CD4-positive, CD25-positive, alpha-beta regulatory T cell (primary cell): Measurements from ENCODE around the gene ZCWPW1. TPM values are rescaled to one million over a fixed set of nuclear protein-coding genes. Genes with fewer than 3 reads are reported as not detected.

Experiments
- ATAC-seq, 2 donors: fragments of 150-1000 bp; cut with Tn5 transposase; one replicate each; pipeline ENCODE4 v1.10.0; 2021; ENCODE audit warnings: low read depth in 2 of 2, moderate number of reproducible peaks in 2 of 2, moderate library complexity in 1 of 2
- DNase-seq, 3 donors: peaks; one replicate each; pipeline versions ENCODE4 v3.0.0 to v3.0.0-alpha.2; 2012 to 2022; ENCODE audit warnings: mixed read lengths in 1 of 3
- H3K27ac ChIP-seq: one replicate; pipeline ENCODE4 v1.7.0; 2013; ENCODE audit warnings: mild to moderate bottlenecking, low read length; ENCODE audit not compliant: insufficient read depth, poor library complexity, severe bottlenecking
- H3K27me3 ChIP-seq: one replicate; pipeline ENCODE4 v1.7.0; 2013; ENCODE audit warnings: low read length; ENCODE audit not compliant: control insufficient read depth, insufficient read depth
- H3K36me3 ChIP-seq: one replicate; pipeline ENCODE4 v1.7.0; 2013; ENCODE audit warnings: mild to moderate bottlenecking, low read length, moderate library complexity; ENCODE audit not compliant: control insufficient read depth, insufficient read depth
- H3K4me1 ChIP-seq: 2 replicates; pipeline ENCODE4 v1.7.0; 2013; ENCODE audit warnings: mild to moderate bottlenecking, low read length; ENCODE audit not compliant: insufficient read depth, control insufficient read depth, poor library complexity, severe bottlenecking
- H3K4me3 ChIP-seq: one replicate; pipeline ENCODE4 v1.7.0; 2013; ENCODE audit warnings: low read depth, mild to moderate bottlenecking, low read length, moderate library complexity
- H3K9me3 ChIP-seq, 2 experiments: 1 replicate in 1 of 2; 2 replicates in 1 of 2; pipeline ENCODE4 v1.7.0; 2013; ENCODE audit warnings: low read length in 2 of 2, mild to moderate bottlenecking in 1 of 2, moderate library complexity in 1 of 2; ENCODE audit not compliant: control insufficient read depth in 2 of 2
- H3K27ac Mint-ChIP-seq, 3 donors: one replicate each; pipeline ENCODE4 v1.8.0; 2020 to 2022; ENCODE audit warnings: mild to moderate bottlenecking in 3 of 3, mixed read lengths in 3 of 3, moderate library complexity in 2 of 3
- H3K27me3 Mint-ChIP-seq: one replicate; pipeline ENCODE4 v1.8.0; 2022; ENCODE audit warnings: mild to moderate bottlenecking, mixed read lengths
- H3K36me3 Mint-ChIP-seq: one replicate; pipeline ENCODE4 v1.8.0; 2020; ENCODE audit warnings: mixed read lengths
- H3K4me1 Mint-ChIP-seq, 4 donors: one replicate each; pipeline ENCODE4 v1.8.0; 2020 to 2022; ENCODE audit warnings: mixed read lengths in 4 of 4, mild to moderate bottlenecking in 1 of 4
- H3K4me3 Mint-ChIP-seq, 4 donors: one replicate each; pipeline ENCODE4 v1.8.0; 2020 to 2022; ENCODE audit warnings: mild to moderate bottlenecking in 4 of 4, mixed read lengths in 4 of 4, moderate library complexity in 3 of 4
- H3K9me3 Mint-ChIP-seq, 7 donors: one replicate each; pipeline ENCODE4 v1.8.0; 2020 to 2022; ENCODE audit warnings: mixed read lengths in 7 of 7, mild to moderate bottlenecking in 3 of 7, moderate library complexity in 2 of 7
- polyA plus RNA-seq, 4 donors: library from polyadenylated mRNA; unstranded; fragments of 300-500 nt; fragmentation: Illumina TruSeq; gene quantifications; one replicate each; pipeline ENCODE4 v1.2.3, GENCODE V29; 2021
- total RNA-seq: library from RNA; stranded (reverse); gene quantifications from one replicate; pipeline ENCODE4 v1.2.3, GENCODE V29; 2022

The ZCWPW1 gene
- total and polyA plus RNA-seq, 5 donors from 2014 or later = 2.2 to 5.4 (median 4.0) TPM

GRCh38 chr7:100415448-100415847, 13.1 kb downstream of the ZCWPW1 start:
- peaks cover 11% of the 10 kb centered on the region for H3K27me3 Mint-ChIP-seq
- H3K27ac Mint-ChIP-seq = peak overlapping the region in 2 of 3 donors; percentile 6 to 11

GRCh38 chr7:100413889-100414288, 14.6 kb downstream of the ZCWPW1 start:
- H3K4me1 Mint-ChIP-seq = peaks cover 0 to 6% (median 0%) of the 10 kb centered on the region in 4 donors
- H3K4me3 Mint-ChIP-seq = no peak overlapping the region
- no peak overlapping the region for H3K4me3 ChIP-seq
- no peaks in the 10 kb centered on the region for H3K9me3 ChIP-seq
- no peaks in the 10 kb centered on the region for H3K4me1 ChIP-seq
- no peak overlapping the region for H3K27ac Mint-ChIP-seq
- H3K27me3 ChIP-seq = peaks cover 3% of the 10 kb centered on the region
- H3K27me3 Mint-ChIP-seq = peaks cover 6% of the 10 kb centered on the region
- H3K36me3 Mint-ChIP-seq = peaks cover 5% of the 10 kb centered on the region
- H3K27ac ChIP-seq = no peak overlapping the region
- H3K9me3 Mint-ChIP-seq = peaks cover 0 to 2% (median 0%) of the 10 kb centered on the region in 7 donors
- H3K36me3 ChIP-seq = no peaks in the 10 kb centered on the region
- ATAC-seq = no peak
- peak in 1 of 3 donors; percentile 34 for DNase-seq

More at GRCh38 chr7:100415448-100415847, 13.1 kb downstream of the ZCWPW1 start:
- DNase-seq (no peak), ATAC-seq (no peak)
- Histone ChIP-seq H3K9me3 (no peaks in the 10 kb centered on the region), H3K27ac (no peak overlapping the region), H3K36me3 (no peaks in the 10 kb centered on the region), H3K4me1 (no peaks in the 10 kb centered on the region), H3K27me3 (peaks cover 3% of the 10 kb centered on the region), H3K4me3 (no peak overlapping the region)
- no peak overlapping the region for H3K4me3 Mint-ChIP-seq
- H3K4me1 Mint-ChIP-seq = peaks cover 0 to 6% (median 0%) of the 10 kb centered on the region in 4 donors
- H3K36me3 Mint-ChIP-seq = peaks cover 5% of the 10 kb centered on the region
- peaks cover 0 to 2% (median 0%) of the 10 kb centered on the region in 7 donors for H3K9me3 Mint-ChIP-seq

- H3K27ac Mint-ChIP-seq = no peak overlapping the region
Measured at GRCh38 chr7:100413346-100413745, 15.2 kb downstream of the ZCWPW1 start.

DNA sequence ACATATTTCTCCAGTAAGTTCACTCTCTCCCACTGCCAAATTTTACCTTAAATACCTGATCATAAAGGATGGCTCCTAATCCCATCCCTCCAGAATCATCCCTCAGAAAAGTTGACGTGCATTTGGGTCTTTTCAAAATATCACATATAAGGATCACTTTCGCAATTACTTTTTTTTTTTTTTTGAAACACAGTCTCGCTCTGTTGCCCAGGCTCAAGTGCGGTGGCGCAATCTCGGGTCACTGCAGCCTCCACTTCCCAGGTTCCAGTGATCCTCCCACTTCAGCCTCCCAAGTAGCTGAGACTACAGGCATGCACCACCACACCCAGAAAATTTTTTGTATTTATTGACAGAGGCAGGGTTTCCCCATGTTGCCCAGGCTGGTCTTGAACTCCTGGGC, 17.4 kb downstream of the ZCWPW1 start:
- H3K27me3 Mint-ChIP-seq = peaks cover 14% of the 10 kb centered on the region
- Histone ChIP-seq H3K36me3 (no peaks in the 10 kb centered on the region), H3K9me3 (no peaks in the 10 kb centered on the region), H3K4me3 (no peak overlapping the region), H3K4me1 (no peaks in the 10 kb centered on the region), H3K27me3 (peaks cover 6% of the 10 kb centered on the region), H3K27ac (no peak overlapping the region)
- H3K4me1 Mint-ChIP-seq = peaks cover 0 to 6% (median 1%) of the 10 kb centered on the region in 4 donors
- H3K4me3 Mint-ChIP-seq = no peak overlapping the region
- peaks cover 9% of the 10 kb centered on the region for H3K36me3 Mint-ChIP-seq
- peaks cover 0 to 2% (median 0%) of the 10 kb centered on the region in 7 donors for H3K9me3 Mint-ChIP-seq
- H3K27ac Mint-ChIP-seq = no peak overlapping the region
- no peak for DNase-seq
- no peak for ATAC-seq

More at GRCh38 chr7:100413346-100413745, 15.2 kb downstream of the ZCWPW1 start:
- Mint-ChIP-seq H3K36me3 (peaks cover 5% of the 10 kb centered on the region), H3K27me3 (peaks cover 6% of the 10 kb centered on the region), H3K4me1 (peaks cover 0 to 6% (median 0%) of the 10 kb centered on the region in 4 donors), H3K9me3 (peaks cover 0 to 2% (median 0%) of the 10 kb centered on the region in 7 donors), H3K4me3 (peak overlapping the region in 1 of 4 donors; percentile 2)
- Histone ChIP-seq H3K9me3 (no peaks in the 10 kb centered on the region), H3K4me3 (no peak overlapping the region), H3K27ac (no peak overlapping the region), H3K4me1 (no peaks in the 10 kb centered on the region), H3K36me3 (no peaks in the 10 kb centered on the region), H3K27me3 (peaks cover 3% of the 10 kb centered on the region)
- ATAC-seq = no peak
- no peak for DNase-seq

DNA sequence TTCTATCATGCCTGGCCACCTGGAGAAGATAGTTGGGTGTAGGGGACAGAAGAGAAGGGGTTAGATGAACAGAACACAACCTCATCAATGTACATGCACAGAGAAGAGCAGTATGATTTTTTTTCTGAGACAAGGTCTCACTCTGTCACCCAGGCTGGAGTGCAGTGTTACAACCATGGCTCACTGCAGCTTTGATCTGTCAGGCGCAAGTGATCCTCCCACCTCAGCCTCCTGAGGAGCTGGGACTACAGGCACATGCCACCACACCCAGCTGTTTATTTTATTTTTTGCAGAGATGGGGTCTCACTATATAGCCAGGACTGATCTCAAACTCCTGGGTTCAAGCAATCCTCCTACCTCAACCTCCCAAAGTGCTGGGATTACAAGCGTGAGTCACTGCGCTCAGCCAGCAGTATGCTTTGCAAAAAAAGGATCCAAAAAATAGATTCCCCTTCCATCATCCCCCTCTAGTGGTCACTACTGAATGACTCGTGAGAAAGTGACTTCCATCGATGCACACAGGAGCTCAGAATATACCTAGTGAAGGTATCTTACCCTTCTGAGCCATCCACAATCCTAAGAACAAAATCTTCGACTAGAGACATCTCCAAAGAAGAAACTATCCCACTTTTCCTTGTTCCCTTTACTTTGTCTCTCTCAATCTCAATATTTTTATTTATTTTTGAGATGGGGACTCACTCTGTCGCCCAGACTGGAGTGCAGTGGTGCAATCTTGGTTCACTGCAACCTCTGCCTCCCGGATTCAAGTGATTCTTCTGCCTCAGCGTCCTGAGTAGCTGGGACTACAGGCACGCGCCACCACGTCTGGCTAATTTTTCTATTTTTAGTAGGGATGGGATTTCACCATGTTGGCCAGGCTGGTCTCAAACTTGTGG, 21.0 kb downstream of the ZCWPW1 start:
- DNase-seq (peak; percentile 14 to 81 (median 64)), ATAC-seq (peak; percentile 62 to 87)
- H3K9me3 Mint-ChIP-seq = peaks cover 0 to 2% (median 0%) of the 10 kb centered on the region in 7 donors
- Histone ChIP-seq H3K4me3 (no peak overlapping the region), H3K9me3 (no peaks in the 10 kb centered on the region), H3K27me3 (peaks cover 6% of the 10 kb centered on the region), H3K36me3 (no peaks in the 10 kb centered on the region), H3K27ac (no peak overlapping the region), H3K4me1 (no peaks in the 10 kb centered on the region)
- peaks cover 9% of the 10 kb centered on the region for H3K36me3 Mint-ChIP-seq
- H3K27ac Mint-ChIP-seq = no peak overlapping the region
- H3K4me1 Mint-ChIP-seq = peaks cover 0 to 3% (median 0%) of the 10 kb centered on the region in 4 donors
- H3K4me3 Mint-ChIP-seq = no peak overlapping the region
- H3K27me3 Mint-ChIP-seq = peaks cover 20% of the 10 kb centered on the region

DNA sequence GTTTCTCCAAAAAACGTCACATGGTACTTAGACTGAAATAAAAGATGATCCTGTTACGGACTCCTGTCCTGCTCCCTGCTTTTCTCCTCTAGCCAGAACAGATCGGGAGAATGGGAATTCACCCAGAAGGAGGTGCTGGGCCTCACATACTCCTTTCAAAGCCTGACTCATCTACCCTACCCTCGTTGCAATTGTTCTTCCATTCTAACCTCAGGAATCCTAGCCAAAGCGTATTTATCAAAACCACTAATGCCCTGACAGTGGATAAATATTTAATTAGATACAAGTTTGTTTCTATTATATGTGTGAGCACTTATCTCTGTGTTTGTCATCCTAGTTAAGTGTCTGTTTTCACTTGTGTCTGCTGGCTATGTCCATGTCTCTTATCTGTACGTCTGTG, 21.7 kb downstream of the ZCWPW1 start:
- Histone ChIP-seq H3K4me1 (no peaks in the 10 kb centered on the region), H3K27ac (no peak overlapping the region), H3K9me3 (no peaks in the 10 kb centered on the region), H3K27me3 (peaks cover 6% of the 10 kb centered on the region), H3K4me3 (no peak overlapping the region), H3K36me3 (no peaks in the 10 kb centered on the region)
- Mint-ChIP-seq H3K36me3 (peaks cover 9% of the 10 kb centered on the region), H3K9me3 (no peaks in the 10 kb centered on the region), H3K27ac (no peak overlapping the region), H3K4me1 (peaks cover 0 to 3% (median 0%) of the 10 kb centered on the region in 4 donors), H3K27me3 (peaks cover 25% of the 10 kb centered on the region), H3K4me3 (no peak overlapping the region)
- DNase-seq = no peak
- ATAC-seq = no peak

- no peak for ATAC-seq
- H3K4me3 ChIP-seq = no peak overlapping the region
Measured at GRCh38 chr7:100402241-100402640, 26.3 kb downstream of the ZCWPW1 start.

More at GRCh38 chr7:100402241-100402640, 26.3 kb downstream of the ZCWPW1 start:
- H3K27ac Mint-ChIP-seq = no peak overlapping the region
- DNase-seq = no peak
- peaks cover 14% of the 10 kb centered on the region for H3K36me3 Mint-ChIP-seq
- H3K36me3 ChIP-seq = no peaks in the 10 kb centered on the region
- no peaks in the 10 kb centered on the region for H3K9me3 Mint-ChIP-seq
- H3K9me3 ChIP-seq = no peaks in the 10 kb centered on the region
- no peak overlapping the region for H3K27ac ChIP-seq
- H3K4me3 Mint-ChIP-seq = no peak overlapping the region
- H3K4me1 Mint-ChIP-seq = peaks cover 0 to 12% (median 1%) of the 10 kb centered on the region in 4 donors
- H3K27me3 Mint-ChIP-seq = peaks cover 29% of the 10 kb centered on the region
- peaks cover under 1% of the 10 kb centered on the region for H3K4me1 ChIP-seq
- H3K27me3 ChIP-seq = peaks cover 3% of the 10 kb centered on the region
